SK-N-SH (cell line): Measurements from ENCODE around the gene CD101. TPM values are rescaled to one million over a fixed set of nuclear protein-coding genes. Genes with fewer than 3 reads are reported as not detected.

ENCODE experiments used
- polyA plus RNA-seq, 3 experiments: library from polyadenylated mRNA; depleted of rRNA; stranded (reverse); fragments of >200 nt; gene quantifications; 2 replicates each; pipeline ENCODE4 v1.2.3, GENCODE V29; 2012
- small RNA-seq, 7 experiments: library from RNA; depleted of rRNA; stranded (forward); fragments of <200 nt; gene quantifications; one replicate each; pipeline ENCODE3, GENCODE V24; 2012

Gene CD101
- polyA plus RNA-seq, 1 of the 3 experiments (the other 2 are of a cell fraction), result 0.16 TPM

Small RNA genes within 50 kb of the gene (small RNA-seq; reads per million reads assigned to genes)
- 0 to 0.52 (median 0) reads per million in 7 experiments for gene RNA5SP55

Other genes with a start within 250 kb of the CD101 start
- not detected in 2 replicates for gene CD2, start 247.3 kb upstream of the CD101 start, polyA plus RNA-seq (2012; rRNA removed)
- gene PTGFRN, start 91.8 kb upstream of the CD101 start, polyA plus RNA-seq (2012; rRNA removed), result 20.7 and 22.4 TPM in 2 replicates
- gene TTF2, start 58.6 kb downstream of the CD101 start, polyA plus RNA-seq (2012; rRNA removed), result 10.8 and 12.2 TPM in 2 replicates
- gene TRIM45, start 120.0 kb downstream of the CD101 start, polyA plus RNA-seq (2012; rRNA removed), result 7.4 and 9.7 TPM in 2 replicates
- gene VTCN1, start 209.2 kb downstream of the CD101 start, polyA plus RNA-seq (2012; rRNA removed), result not detected in 2 replicates